Loucy (cell line): ENCODE measurements around the gene IQGAP3.
A peak's percentile ranks its signal among the peaks of the same experiment; 100 is the strongest.

ENCODE experiments used
- H2AFZ ChIP-seq: fragments of 200-600 bp; sonication (generic); 2 replicates; pipeline ENCODE4 v1.6.0; 2016; ENCODE audit warnings: antibody characterized with exemption, mild to moderate bottlenecking, low read length, moderate library complexity
- H3F3A ChIP-seq: fragments of 200-600 bp; 2 replicates; pipeline ENCODE4 v1.6.0; 2016; ENCODE audit warnings: antibody characterized with exemption, low read depth, mild to moderate bottlenecking
- H3K27me3 ChIP-seq: fragments of 200-600 bp; sonication (generic); 2 replicates; pipeline ENCODE4 v1.6.1; 2014; ENCODE audit warnings: low read length, mild to moderate bottlenecking; ENCODE audit not compliant: insufficient read depth, poor library complexity, severe bottlenecking
- H3K36me3 ChIP-seq: fragments of 200-600 bp; sonication (generic); 2 replicates; pipeline ENCODE4 v1.6.1; 2016; ENCODE audit warnings: low read length; ENCODE audit not compliant: insufficient read depth
- H3K4me1 ChIP-seq: fragments of 200-600 bp; sonication (generic); 2 replicates; pipeline ENCODE4 v1.5.1; 2014; ENCODE audit warnings: low read length, mild to moderate bottlenecking; ENCODE audit not compliant: insufficient read depth, poor library complexity, severe bottlenecking
- H3K4me2 ChIP-seq: fragments of 200-600 bp; sonication (generic); 2 replicates; pipeline ENCODE4 v1.6.0; 2014; ENCODE audit warnings: antibody characterized with exemption, low read length, low read depth, mild to moderate bottlenecking; ENCODE audit not compliant: poor library complexity, severe bottlenecking
- H3K4me3 ChIP-seq: fragments of 200-600 bp; sonication (generic); 2 replicates; pipeline ENCODE4 v1.5.1; 2014; ENCODE audit warnings: low read length, mild to moderate bottlenecking, mixed read lengths; ENCODE audit not compliant: poor library complexity, severe bottlenecking
- H3K79me2 ChIP-seq: fragments of 200-600 bp; sonication (generic); 2 replicates; pipeline ENCODE4 v1.6.1; 2014; ENCODE audit warnings: low read length; ENCODE audit not compliant: insufficient read depth
- H3K9ac ChIP-seq: fragments of 200-600 bp; sonication (generic); 2 replicates; pipeline ENCODE4 v1.6.0; 2014; ENCODE audit warnings: mild to moderate bottlenecking, low read depth, low read length, moderate library complexity; ENCODE audit not compliant: poor library complexity, severe bottlenecking
- H3K9me2 ChIP-seq: fragments of 200-600 bp; sonication (generic); replicated peaks from 2 replicates; pipeline ENCODE4 v1.6.1; 2016; ENCODE audit warnings: low read depth, low read length, mixed read lengths
- H3K9me3 ChIP-seq: fragments of 200-600 bp; sonication (generic); 2 replicates; pipeline ENCODE4 v1.6.1; 2014; ENCODE audit warnings: mild to moderate bottlenecking, antibody characterized with exemption, low read length, low read depth; ENCODE audit not compliant: insufficient read depth
- H4K20me1 ChIP-seq: fragments of 200-600 bp; sonication (generic); 2 replicates; pipeline ENCODE4 v1.6.0; 2014; ENCODE audit warnings: antibody characterized with exemption, low read length, mild to moderate bottlenecking; ENCODE audit not compliant: insufficient read depth, poor library complexity, severe bottlenecking
- EZH2phosphoT487 ChIP-seq: fragments of 200-600 bp; IDR thresholded peaks from 2 replicates; pipeline ENCODE4 v1.6.1; 2018; ENCODE audit warnings: antibody characterized with exemption, mild to moderate bottlenecking, moderate library complexity, borderline replicate concordance
- TF ChIP-seq, protein P1 (sequence below): fragments of 200-600 bp; sonication (generic); conservative IDR thresholded peaks from 2 replicates; pipeline ENCODE4 v1.5.1; 2014; ENCODE audit warnings: mild to moderate bottlenecking, antibody characterized with exemption, low read length

The IQGAP3 gene

DNA sequence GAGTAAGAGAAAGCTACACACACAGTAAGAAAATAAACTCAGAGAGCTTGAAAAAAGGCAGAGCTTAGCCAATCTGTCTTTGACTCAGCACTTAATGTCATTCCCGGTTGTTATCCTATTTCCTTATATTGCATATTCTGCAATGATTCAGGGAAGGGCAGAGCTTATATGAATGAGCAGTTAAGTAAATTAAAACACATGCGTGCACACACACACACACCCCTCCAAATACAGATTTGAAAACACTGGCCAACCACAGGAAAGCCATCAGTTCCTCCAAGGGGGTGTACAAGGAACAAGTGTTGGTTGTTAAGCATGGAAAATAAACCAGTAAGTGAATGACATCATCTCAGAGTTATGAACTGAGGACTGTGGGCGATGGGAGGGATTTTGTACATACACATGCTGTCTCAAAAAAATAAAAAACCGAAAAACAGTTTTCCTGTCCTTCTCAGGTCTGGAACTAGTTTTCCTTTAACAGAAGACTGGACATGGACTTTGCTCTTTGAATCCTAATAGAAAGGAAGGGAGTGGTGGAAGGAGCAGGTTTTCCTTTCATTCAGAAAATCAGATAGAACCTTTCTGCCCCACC is 1.0 kb downstream of the IQGAP3 start:
- H3K4me1 ChIP-seq = peaks cover 24% of the 10 kb centered on the region
- H3K4me2 ChIP-seq = peak overlapping the region; percentile 97
- TF ChIP-seq EZH2phosphoT487 = no peak
- H3F3A ChIP-seq = no peaks in the 10 kb centered on the region
- H2AFZ ChIP-seq = peak overlapping the region; percentile 96
- H3K79me2 ChIP-seq = peaks cover 25% of the 10 kb centered on the region
- H3K9ac ChIP-seq = peak overlapping the region; percentile 78
- H4K20me1 ChIP-seq = no peaks in the 10 kb centered on the region
- H3K9me2 ChIP-seq = no peaks in the 10 kb centered on the region
- H3K9me3 ChIP-seq = no peaks in the 10 kb centered on the region
- H3K27me3 ChIP-seq = no peaks in the 10 kb centered on the region
- no peaks in the 10 kb centered on the region for H3K36me3 ChIP-seq
- H3K4me3 ChIP-seq = peak overlapping the region; percentile 89

DNA sequence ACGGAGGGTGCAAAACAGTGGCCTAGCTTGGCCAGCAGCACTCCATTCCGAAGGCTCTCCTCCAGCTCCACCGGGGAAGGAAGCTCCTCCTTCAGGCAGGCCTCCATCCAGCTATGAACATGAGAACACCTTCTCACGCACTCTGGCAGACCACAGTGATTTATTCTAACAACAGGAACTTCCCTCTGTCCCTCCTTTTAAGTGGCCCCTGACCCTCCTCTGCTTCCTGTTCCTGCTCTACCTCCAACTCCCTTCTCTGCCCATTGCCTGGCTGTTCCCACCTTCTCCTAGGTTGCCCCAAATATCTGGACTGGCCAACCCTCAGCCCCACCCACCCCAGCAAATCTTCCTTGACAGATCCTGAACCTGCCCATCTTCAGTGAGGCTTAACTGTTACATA is 5.9 kb downstream of the IQGAP3 start:
- H2AFZ ChIP-seq = no peak overlapping the region
- H3K4me3 ChIP-seq = no peak overlapping the region
- no peaks in the 10 kb centered on the region for H4K20me1 ChIP-seq
- H3K36me3 ChIP-seq = peaks cover 3% of the 10 kb centered on the region; the same call in 1 of the 2 replicates
- H3K4me2 ChIP-seq = no peak overlapping the region
- no peaks in the 10 kb centered on the region for H3K9me3 ChIP-seq
- no peak overlapping the region for H3K9ac ChIP-seq
- TF ChIP-seq, protein P1, sequence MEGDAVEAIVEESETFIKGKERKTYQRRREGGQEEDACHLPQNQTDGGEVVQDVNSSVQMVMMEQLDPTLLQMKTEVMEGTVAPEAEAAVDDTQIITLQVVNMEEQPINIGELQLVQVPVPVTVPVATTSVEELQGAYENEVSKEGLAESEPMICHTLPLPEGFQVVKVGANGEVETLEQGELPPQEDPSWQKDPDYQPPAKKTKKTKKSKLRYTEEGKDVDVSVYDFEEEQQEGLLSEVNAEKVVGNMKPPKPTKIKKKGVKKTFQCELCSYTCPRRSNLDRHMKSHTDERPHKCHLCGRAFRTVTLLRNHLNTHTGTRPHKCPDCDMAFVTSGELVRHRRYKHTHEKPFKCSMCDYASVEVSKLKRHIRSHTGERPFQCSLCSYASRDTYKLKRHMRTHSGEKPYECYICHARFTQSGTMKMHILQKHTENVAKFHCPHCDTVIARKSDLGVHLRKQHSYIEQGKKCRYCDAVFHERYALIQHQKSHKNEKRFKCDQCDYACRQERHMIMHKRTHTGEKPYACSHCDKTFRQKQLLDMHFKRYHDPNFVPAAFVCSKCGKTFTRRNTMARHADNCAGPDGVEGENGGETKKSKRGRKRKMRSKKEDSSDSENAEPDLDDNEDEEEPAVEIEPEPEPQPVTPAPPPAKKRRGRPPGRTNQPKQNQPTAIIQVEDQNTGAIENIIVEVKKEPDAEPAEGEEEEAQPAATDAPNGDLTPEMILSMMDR = no peak
- no peak for TF ChIP-seq EZH2phosphoT487
- no peaks in the 10 kb centered on the region for H3F3A ChIP-seq
- H3K9me2 ChIP-seq = no peaks in the 10 kb centered on the region
- H3K4me1 ChIP-seq = peaks cover 12% of the 10 kb centered on the region
- no peaks in the 10 kb centered on the region for H3K27me3 ChIP-seq
- H3K79me2 ChIP-seq = peaks cover 16% of the 10 kb centered on the region

DNA sequence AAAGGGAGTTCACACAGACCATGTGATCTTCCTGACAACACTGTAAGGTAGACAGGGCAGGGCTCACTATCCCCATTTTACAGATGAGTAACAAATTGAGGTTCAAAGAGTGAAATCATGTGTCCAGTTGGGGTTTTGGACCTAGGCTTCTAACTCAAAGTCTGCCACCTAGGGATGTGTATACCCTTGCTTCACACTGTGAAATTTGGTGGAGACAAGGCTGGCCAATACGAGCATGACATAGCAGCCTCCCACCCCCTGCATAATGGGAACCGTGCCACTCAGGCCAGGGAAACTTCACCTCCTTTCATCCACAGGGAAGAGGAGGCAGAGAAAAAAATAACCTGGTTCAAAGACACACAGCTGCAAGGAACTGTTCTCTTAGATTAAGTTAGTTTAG is 6.8 kb downstream of the IQGAP3 start:
- Histone ChIP-seq H3K36me3 (peaks cover 3% of the 10 kb centered on the region; the same call in 1 of the 2 replicates), H3K4me1 (peaks cover 4% of the 10 kb centered on the region), H4K20me1 (no peaks in the 10 kb centered on the region), H3K9me3 (no peaks in the 10 kb centered on the region), H3K27me3 (no peaks in the 10 kb centered on the region), H3F3A (no peaks in the 10 kb centered on the region), H3K9me2 (no peaks in the 10 kb centered on the region), H3K4me2 (no peak overlapping the region), H3K4me3 (no peak overlapping the region), H3K9ac (no peak overlapping the region), H3K79me2 (0 out of 2 replicates have a peak, but pooled peaks cover 7% of the 10 kb centered on the region), H2AFZ (no peak overlapping the region)
- no peak for TF ChIP-seq EZH2phosphoT487
- TF ChIP-seq, protein P1 = no peak

DNA sequence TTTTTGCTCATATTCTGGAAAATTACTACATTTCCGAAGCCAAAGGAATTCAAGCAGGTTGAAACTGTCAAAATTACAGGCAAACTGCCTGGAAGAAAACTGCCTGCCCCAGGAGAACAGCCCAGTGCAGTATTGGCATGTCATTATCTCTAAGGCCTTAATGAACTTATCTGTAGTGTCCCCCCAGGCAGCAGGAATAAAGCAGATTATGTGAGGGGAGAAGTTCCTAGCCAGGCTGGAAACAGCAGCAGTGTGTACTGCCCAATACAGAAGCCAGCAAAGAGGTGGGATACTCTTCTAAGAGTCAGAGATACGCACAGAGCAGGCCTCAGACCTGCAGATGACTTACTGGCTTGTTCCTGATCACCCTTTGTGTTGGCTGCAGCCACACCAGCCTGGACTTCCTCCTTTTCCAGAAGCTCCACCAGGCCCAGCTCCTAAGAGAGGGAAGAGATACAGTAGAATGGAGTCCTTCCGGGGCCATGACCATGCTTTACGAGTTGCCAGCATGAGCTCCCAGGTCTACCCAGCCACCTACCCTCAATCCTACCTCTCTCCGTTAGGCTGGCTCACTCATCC is 11.7 kb downstream of the IQGAP3 start:
- Histone ChIP-seq H3K9me2 (no peaks in the 10 kb centered on the region), H3K4me2 (no peak overlapping the region), H3K9ac (no peak overlapping the region), H3K79me2 (no peaks in the 10 kb centered on the region), H3K9me3 (no peaks in the 10 kb centered on the region), H3K4me3 (no peak overlapping the region), H2AFZ (no peak overlapping the region), H4K20me1 (no peaks in the 10 kb centered on the region), H3K36me3 (peaks cover 9% of the 10 kb centered on the region; the same call in 1 of the 2 replicates), H3K27me3 (no peaks in the 10 kb centered on the region), H3F3A (no peaks in the 10 kb centered on the region), H3K4me1 (no peaks in the 10 kb centered on the region)
- no peak for TF ChIP-seq EZH2phosphoT487
- TF ChIP-seq, protein P1 = no peak
